Stimulated activated CD4-positive, alpha-beta T cell treated with anti-CD3 and anti-CD28 coated beads, Interleukin-4, amount 100 ng/mL, for 4 hours (primary cell): ENCODE measurements around the gene LOXL1.

Experiments
- DNase-seq, 2 experiments: peaks; one replicate each; pipeline ENCODE4 v3.0.0-alpha.2; 2020

The LOXL1 gene

DNA sequence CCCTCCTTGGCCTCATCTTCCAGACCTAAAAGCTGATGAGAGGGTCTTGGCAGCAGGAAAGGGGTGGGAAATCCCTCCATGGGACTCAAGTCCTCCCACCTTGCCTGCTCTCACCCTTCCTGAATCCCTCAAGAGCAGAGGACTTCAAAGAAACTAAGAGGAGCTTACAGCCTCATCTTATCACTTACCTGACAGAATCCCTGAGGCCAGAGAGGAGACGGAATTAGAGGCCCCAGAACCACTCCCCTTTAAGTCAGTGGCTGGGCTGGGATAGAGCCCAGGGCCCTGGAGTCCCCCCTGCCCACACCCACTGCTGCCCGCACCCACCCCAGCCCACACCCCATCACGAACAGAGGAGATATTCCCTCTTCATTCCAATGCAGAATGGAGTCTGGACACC lies 15.2 kb downstream of the LOXL1 start:
- DNase-seq = no peak

GRCh38 chr15:73941871-73942635 lies 15.8 kb downstream of the LOXL1 start:
- DNase-seq = no peak

DNA sequence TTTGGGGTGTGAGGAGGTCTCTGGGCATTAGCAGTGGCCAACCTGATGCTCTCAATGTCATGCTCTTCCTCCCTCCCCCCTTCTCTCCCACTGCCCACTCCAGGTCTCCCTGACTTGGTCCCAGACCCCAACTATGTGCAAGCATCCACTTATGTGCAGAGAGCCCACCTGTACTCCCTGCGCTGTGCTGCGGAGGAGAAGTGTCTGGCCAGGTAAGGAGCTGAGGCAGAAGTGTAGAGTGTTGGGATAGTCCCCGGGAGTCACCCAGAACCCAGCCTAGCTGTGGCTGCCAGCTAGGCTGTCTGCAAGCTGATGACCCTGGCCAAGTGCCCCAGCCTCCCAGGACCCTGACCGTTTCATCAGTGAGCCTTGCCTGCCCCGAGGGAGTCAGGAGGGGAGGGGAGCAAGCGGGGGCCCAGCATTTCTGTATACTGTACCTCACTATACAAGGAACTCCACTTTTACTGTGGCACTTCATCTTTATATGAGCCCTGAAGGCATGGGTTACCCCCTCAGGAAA lies 16.5 kb downstream of the LOXL1 start:
- DNase-seq = no peak

GRCh38 chr15:73944161-73945129 lies 18.2 kb downstream of the LOXL1 start:
- no peak for DNase-seq

GRCh38 chr15:73945130-73945508 lies 18.9 kb downstream of the LOXL1 start:
- DNase-seq = no peak

DNA sequence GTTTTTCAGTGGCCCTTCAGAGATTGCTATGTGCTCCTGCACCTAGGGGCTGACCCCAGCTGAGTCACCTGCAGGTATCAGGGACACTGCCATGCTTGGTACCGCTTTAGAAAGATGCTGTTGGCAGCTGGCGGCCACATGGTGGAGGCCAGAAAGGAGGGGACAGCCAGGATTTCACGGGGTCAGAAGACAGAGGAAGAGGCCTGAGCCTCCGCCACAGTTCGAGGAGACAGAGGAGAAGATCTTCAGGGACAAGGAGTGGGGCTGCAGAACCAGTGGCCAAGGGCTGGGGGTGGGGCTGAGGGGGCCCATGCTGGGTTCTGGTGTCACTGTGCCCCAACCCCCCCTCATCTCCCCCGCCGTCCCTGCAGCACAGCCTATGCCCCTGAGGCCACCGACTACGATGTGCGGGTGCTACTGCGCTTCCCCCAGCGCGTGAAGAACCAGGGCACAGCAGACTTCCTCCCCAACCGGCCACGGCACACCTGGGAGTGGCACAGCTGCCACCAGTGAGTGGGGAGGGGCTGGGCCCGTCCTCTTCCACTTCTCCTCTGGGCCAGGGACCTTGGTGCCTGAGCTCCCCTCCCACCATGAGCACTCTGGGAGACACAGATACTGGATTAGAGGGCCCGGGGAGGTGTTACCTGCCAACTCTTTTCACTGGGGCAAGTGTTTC lies 19.9 kb downstream of the LOXL1 start:
- no peak for DNase-seq

- no peak for DNase-seq
Measured at GRCh38 chr15:73946795-73947370, 20.6 kb downstream of the LOXL1 start.

DNA sequence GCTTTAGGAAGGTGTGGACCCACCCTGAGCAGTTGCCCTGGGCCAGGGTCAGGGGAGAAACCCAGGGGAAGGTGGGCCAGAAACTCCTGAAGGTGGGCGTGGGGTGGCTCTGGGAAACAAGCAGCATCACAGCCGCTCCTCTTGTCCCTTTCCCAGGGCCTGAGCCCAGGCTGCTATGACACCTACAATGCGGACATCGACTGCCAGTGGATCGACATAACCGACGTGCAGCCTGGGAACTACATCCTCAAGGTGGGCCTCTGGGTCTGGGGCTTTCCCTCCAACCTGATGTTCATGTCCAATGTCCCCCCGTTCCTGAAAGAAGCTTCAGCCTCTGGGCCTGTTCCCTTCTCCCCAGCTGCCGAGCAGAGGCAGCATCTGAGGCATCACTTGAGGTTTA lies 21.4 kb downstream of the LOXL1 start:
- no peak for DNase-seq

DNA sequence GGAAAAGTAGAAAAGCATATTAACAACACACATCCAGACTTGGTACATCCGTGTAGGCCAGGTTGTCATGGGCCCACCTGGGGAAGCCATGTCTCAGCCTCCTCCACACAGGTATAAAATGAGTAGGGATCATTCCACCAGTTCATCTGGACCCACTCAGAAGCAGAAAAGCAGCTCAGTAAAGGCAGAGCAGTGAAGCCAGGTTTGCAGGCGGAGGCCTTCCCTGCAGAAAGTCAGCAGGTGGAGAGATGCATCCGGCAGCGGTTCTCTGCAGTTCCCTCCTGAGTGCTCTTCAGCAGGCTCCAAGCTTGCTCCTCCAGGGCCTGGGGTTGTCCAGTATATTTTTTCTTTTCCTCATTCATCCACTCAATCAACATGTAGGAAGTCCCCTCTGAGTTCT lies 22.1 kb downstream of the LOXL1 start:
- no peak for DNase-seq

DNA sequence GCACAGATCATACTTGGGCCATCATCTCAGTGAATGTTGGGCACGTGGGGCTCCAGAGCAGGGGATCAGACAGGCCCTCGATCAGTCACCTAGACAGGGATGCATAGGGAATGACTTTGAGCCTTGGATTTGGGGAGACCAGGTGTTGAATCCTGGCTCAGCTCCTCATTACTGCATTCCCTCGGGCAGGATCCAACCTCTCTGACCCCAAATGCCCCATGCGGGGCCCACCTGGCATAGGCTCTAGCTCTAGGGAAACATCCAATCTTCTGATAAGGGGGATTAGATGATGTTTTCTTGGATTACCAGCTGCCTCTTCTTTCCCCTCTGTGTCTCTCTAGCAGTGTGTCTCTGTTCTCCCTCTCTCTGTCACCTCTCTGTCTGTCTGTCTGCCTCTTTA lies 22.7 kb downstream of the LOXL1 start:
- no peak for DNase-seq

GRCh38 chr15:73949496-73949895 lies 23.2 kb downstream of the LOXL1 start:
- DNase-seq = no peak

GRCh38 chr15:73950479-73950830 lies 24.2 kb downstream of the LOXL1 start:
- no peak for DNase-seq

DNA sequence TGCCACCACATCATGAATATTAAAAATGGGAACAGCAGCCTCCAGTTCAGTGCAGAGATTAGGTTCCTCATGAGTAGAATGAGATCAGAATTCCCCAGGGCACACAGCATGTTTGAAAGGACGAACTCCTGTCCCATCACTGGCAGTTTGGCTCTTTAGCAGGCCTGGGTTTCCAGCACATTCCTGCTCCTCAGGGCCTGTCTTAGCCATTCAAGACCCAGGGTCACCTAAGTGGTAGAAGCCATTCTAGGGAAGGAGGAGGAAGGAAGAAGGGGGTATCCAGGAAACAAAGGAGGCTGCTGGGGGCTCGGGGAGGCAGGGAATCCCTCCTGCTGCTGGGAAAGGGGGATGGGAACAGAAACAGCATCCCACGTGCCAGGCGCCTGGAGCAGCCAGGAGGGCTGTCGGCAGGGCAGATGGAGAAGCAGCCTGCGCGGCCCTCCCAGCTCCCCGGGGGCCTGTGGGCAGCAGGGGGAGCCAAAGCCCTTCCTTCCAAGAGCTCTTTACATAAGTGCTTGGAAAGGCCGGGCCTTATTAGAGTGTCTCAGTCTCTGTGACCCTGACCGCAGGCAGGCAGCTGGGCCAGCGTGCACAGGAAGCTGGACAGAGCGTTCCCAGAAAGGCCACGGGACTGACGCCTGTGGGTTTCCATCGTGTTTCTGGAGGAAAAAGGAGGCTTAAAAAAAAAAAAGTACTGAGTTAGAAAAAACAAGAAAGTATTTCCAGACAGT lies 24.7 kb downstream of the LOXL1 start:
- DNase-seq = peak; percentile 63 to 66

- DNase-seq = no peak
Measured at GRCh38 chr15:73951601-73952000, 25.3 kb downstream of the LOXL1 start.

DNA sequence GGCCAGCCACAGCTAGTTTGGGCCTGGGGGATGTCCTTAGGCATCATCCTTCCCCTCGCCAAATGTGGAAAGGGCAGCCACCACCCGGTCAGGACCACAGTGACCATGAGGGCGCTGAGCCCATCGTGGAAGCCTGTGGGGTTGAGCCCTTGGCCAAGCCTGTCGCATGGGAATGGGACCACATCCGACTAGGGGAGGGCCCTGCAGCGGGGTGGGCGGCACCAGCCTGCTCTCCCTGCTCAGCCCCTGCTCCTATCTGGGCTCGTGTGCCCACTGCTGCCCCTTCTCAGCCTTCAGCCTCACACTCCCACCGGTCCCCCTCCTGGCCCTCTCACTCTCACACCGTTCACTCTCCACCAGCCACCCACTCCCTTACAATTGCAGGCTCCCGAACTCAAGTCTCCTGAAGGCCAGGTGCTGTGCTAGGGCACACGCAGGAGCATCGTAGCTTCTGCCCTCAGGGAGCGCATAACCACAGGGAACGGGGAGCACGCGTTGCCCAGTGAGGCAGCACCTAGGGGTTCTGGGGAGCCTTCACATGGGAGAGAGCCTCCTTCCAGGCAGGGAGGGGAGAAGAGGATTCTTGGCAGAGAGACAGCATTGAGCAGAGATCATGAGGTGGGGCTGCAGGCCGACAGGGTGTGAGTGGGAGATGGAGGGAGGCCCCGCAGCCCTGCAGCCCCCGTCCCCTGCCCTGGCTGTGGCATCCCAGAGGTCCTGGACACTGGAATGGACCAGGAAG lies 26.1 kb downstream of the LOXL1 start:
- no peak for DNase-seq

- DNase-seq = no peak
Measured at GRCh38 chr15:73952913-73953750, 26.9 kb downstream of the LOXL1 start.

GRCh38 chr15:73954188-73955145 lies 28.2 kb downstream of the LOXL1 start:
- DNase-seq = no peak

- no peak for DNase-seq
Measured at GRCh38 chr15:73955326-73955725, 29.1 kb downstream of the LOXL1 start.
